CD4-positive, alpha-beta T cell treated with Interferon alpha-2 for 1 hour (primary cell): Measurements from ENCODE around the gene ADARB2.
A peak's percentile ranks its signal among the peaks of the same experiment; 100 is the strongest.
"Not testable (repeated sequence)": the region's sequence is repeated elsewhere in the genome, so short reads cannot be mapped to it uniquely, and the experiment has no call there.

ENCODE experiments used
- DNase-seq, 2 donors: peaks; one replicate each; pipeline ENCODE4 v3.0.0-alpha.2; 2020 to 2022

ADARB2 gene

DNA sequence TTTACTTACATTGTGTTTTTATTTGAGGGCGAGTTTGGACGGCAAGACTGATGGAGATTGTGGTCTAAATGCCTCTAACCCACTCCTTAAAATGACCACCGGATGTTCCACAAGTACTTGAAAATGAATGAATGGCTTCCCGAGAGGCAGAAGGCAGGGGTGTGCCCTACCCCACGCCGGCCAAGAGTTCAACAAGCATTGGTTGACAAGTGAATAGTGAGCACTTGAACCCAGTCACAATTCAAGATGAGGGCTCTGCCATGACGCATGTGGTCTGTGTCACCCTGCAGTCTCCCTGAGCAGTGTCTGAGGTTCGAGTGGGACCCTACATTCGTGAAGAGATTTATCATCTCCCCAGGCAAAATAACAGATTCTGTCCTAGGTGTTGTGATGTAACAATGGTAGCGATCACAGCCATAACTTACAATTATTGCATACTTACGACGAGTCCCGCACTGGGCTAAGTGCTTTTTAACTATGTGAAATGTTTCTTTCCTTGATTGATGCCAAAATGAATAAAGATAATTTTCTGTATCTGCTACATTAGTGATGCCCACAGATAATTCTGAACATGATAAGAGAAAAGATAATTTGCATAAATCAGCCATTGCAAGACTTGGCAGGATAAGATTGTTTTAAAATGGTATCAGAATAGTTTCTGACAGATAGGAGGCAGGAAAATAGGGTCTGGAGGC is 375.8 kb downstream of the ADARB2 start:
- no peak for DNase-seq

- DNase-seq = no peak
Measured at GRCh38 chr10:1360558-1361164, 376.7 kb downstream of the ADARB2 start.

DNA sequence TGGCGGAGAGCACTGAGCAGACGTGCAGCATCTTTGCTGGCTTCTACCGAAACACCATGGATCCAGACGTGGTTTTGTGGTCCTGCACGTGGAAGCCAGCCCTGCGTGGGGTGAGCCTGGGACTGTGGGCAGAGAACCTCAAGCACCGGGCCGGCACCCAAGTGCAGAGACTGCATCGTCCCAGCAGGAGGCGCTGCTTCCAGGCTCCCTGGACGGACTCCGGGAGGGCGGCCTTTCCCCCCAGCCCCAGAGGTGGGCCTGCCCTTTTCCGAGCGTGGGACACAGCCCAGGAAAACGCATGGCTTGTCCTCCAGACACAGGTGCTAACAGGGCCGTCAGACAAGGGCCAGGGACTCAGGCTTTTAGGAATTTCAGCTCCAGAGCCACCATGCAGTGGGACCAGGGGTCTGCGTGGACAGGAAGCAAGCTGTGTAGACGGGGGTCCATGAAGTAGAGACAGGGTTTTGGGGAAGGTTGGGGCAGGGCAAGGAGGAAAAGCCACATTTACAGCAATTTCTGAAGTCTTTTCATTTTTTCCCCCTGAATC is 377.2 kb downstream of the ADARB2 start:
- no peak for DNase-seq

- no peak for DNase-seq
Measured at GRCh38 chr10:1359626-1359955, 377.7 kb downstream of the ADARB2 start.

GRCh38 chr10:1358860-1359625 is 378.3 kb downstream of the ADARB2 start:
- peak; percentile 21 to 24 for DNase-seq

DNA sequence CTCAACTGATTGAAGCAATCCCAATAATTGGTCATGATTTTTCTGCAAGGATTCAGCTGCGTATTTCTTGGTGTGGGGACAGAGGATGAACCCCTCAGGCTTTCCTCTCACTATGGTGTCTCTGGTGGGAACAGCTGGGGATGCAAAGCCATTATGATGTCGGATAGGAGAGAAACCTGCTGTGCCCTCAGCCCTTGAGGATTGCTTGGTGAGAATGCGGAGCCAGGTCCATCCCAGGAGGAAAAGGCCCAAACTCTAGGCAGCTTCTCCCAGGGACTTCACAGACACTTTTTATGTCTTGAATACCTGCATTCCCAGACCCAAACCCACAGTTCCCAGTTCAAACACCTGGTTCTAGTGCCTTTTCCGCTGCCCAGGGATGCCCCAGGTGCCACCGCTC is 379.2 kb downstream of the ADARB2 start:
- no peak for DNase-seq

DNA sequence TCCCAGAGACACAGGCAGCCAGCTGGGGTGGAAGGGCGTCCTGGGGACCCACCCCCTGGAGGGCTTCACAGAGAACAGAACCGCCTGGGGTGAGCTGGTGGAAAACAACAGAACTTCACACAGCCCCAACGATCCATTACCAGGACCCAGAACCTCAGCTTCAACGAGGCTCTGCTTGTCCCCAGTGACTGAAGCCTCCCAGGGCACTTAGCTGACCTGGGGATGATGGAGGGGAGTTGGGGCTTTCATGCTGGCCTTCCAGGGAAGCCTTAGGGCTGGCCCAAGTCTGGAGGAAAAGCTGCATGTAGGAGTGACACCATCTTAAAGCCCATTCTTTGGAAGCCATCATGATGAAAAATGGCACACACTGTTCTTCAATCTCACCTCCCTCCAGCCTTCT is 381.0 kb downstream of the ADARB2 start:
- DNase-seq = no peak

GRCh38 chr10:1354809-1355710 is 382.3 kb downstream of the ADARB2 start:
- DNase-seq = no peak

GRCh38 chr10:1352296-1352695 is 385.0 kb downstream of the ADARB2 start:
- not testable (repeated sequence) for DNase-seq

GRCh38 chr10:1348773-1349050 is 388.6 kb downstream of the ADARB2 start:
- no peak for DNase-seq

GRCh38 chr10:1347962-1348772 is 389.2 kb downstream of the ADARB2 start:
- DNase-seq = no peak

- no peak for DNase-seq
Measured at GRCh38 chr10:1347525-1347924, 389.8 kb downstream of the ADARB2 start.

- DNase-seq = no peak
Measured at GRCh38 chr10:1346201-1346600, 391.1 kb downstream of the ADARB2 start.

DNA sequence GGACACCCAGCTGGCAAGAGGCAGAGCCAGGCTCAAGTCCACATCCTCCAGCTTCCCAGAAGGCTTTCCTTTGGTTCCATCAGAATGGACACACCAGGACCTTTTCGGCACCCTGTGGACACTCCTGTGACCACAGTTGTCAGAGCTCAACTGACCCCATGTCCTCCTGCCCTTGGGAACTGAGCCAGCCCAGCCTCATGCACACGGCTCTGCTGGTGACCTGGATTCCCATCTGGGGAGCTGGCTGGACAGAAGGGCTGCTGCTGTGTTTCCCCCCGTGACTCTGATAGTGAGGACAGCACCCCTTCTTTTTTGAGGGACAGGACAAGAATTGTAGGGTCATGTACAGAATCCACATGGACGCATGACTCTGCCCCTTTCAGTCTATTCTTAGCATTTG is 392.0 kb downstream of the ADARB2 start:
- DNase-seq = no peak

GRCh38 chr10:1344846-1345245 is 392.5 kb downstream of the ADARB2 start:
- no peak for DNase-seq

GRCh38 chr10:1344408-1344807 is 392.9 kb downstream of the ADARB2 start:
- DNase-seq = no peak

- DNase-seq = no peak
Measured at GRCh38 chr10:1343176-1343575, 394.1 kb downstream of the ADARB2 start.

- not testable (repeated sequence) for DNase-seq
Measured at GRCh38 chr10:1341052-1341451, 396.3 kb downstream of the ADARB2 start.

DNA sequence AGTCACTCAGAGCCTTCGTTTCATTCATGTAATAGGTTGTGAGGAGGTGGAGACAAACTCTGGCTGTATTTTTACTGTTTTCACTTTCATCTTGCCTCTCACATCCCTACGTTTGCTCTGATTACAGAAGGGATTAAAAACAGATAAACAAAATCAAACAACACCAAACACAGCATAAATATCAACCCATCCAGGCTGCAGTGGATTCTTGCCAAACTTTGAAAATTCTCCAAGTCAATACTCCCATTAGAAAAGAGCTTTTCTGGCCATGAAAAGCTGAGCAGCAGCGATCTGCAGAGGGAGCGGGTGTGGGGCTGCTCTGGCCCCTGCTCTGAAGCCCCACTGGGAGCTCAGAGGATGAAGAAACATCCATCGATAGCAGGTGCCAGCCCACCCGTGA is 397.9 kb downstream of the ADARB2 start:
- no peak for DNase-seq

- no peak for DNase-seq
Measured at GRCh38 chr10:1335642-1336041, 401.7 kb downstream of the ADARB2 start.

DNA sequence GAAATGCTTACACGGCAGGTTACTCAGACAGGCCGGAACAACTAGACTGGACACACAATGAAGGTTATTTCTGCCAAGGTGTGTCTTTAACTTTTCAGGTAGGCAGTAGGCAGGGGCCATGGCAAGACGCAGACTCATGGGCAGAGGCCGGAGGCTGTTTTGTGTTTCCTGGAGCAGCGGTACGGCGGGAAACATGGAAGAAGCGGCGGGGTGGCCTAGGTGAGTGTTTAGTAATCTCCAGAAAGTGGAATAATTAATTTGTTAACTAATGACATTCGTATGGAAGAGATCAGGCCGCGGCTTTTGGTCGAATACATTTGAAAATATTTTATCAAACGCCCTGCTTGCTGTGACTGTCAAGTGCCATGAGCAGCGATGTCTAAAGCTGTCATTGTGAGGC is 403.3 kb downstream of the ADARB2 start:
- no peak for DNase-seq

DNA sequence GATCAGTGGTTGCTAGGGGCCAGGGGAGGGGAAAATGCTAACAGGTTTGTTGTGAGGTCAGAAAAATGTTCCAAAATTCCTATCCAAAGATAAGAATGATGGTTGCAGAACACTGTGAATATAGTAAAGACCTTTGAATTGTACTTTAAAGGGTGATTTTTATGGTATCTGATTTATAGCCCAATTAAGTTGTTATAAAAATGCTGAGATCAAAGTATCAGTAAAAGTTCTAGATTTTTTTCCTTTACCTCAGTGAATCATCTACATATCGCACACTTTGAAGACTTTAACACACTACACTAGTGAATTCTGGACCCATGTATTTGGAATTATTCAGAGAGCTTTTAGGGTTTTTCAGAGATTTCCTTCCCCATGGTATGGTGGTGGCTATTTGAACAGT is 405.8 kb downstream of the ADARB2 start:
- DNase-seq = no peak
